T47D (cell line): Measurements from ENCODE around the gene ZIC2.
"Not testable (repeated sequence)": the region's sequence is repeated elsewhere in the genome, so short reads cannot be mapped to it uniquely, and the experiment has no call there.

ENCODE experiments used
- DNase-seq, 2 experiments: peaks; one replicate each; pipeline versions ENCODE4 v3.0.0 to v3.0.0-alpha.2; 2011 to 2012; ENCODE audit warnings: low read depth in 1 of 2, low spot score in 1 of 2
- JUND ChIP-seq: IDR thresholded peaks from 2 replicates; pipeline ENCODE4 v1.6.1; 2012; ENCODE audit warnings: low read depth
- in situ Hi-C: cut with HindIII; loops from 2 replicates; pipeline ENCODE4 v1.10.0; 2016; ENCODE audit warnings: low sequenced_read_pairs, low pct_unique_long_range_greater_than_20kb

ZIC2 gene

DNA sequence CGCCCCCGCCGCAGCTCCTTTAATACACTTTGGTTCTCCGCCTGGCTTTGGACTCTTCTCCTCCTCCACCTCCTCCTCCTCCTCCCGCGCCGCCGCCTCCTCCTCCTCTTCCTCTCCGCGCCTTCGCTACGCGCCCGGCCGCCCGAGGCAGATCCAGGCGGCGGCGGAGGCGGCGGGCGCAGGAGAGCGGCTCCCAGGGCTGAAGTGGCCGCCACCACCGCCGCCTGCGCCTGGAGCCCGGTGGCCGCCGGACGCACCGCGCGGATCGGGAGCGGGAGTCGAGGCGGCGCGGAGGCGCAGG lies at the start of gene ZIC2:
Gene ZIC2, plus strand, starts transcription at position 50 of the 301 bp plus-strand sequence. CDS start 281 bp downstream, outside the sequence.
- peak in 1 of 2 experiments; percentile 82 for DNase-seq
- no peak for TF ChIP-seq JUND
- in situ Hi-C loops: no loop called here

DNA sequence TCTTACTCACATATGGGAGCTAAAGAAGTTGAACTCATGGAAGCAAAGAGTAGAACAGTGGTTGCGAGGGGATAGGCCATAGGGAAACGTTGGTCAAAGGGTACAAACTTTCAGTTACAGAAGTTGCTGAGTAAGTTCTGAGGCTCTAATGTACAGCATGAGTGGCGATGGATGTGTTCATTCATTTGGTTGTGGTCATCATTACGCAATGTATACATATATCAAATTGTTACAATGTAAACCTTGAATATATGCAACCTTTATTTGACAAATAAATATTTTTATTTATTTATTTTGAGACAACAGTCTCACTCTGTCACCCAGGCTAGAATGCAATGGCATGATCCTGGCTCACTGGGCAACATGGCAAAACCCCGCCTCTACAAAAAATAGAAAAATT lies 48.7 kb upstream of the ZIC2 start:
- in situ Hi-C loops: no loop called here
- DNase-seq: no peak
- no peak for TF ChIP-seq JUND

GRCh38 chr13:99935772-99936171 lies 45.8 kb upstream of the ZIC2 start:
- TF ChIP-seq JUND: no peak
- in situ Hi-C loops: no loop called here
- DNase-seq: no peak

DNA sequence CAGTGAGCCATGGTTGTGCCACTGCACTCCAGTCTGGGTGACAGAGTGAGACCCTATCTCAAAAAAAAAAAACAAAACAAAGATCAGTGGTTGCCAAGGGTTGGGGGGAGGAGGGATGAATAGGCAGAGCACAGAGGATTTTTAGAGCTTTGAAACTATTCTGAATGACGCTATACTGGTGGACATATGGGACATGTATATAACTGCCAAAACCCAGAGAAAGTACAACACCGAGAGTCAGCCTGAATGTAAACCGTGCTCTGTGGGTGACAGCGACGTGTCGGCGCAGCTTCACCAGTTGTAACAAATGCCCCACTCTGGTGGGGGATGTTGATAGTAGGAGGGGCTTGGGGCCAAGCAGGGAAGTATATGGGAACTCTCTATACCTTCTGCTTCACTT lies 42.9 kb upstream of the ZIC2 start:
- no peak for TF ChIP-seq JUND

GRCh38 chr13:99941086-99941485 lies 40.5 kb upstream of the ZIC2 start:
- peak in 1 of 2 experiments; percentile 35 for DNase-seq
- in situ Hi-C loops: no loop called here
- TF ChIP-seq JUND: no peak

More for the DNA sequence above, 42.9 kb upstream of the ZIC2 start:
- in situ Hi-C loops: no loop called here
- DNase-seq: no peak

DNA sequence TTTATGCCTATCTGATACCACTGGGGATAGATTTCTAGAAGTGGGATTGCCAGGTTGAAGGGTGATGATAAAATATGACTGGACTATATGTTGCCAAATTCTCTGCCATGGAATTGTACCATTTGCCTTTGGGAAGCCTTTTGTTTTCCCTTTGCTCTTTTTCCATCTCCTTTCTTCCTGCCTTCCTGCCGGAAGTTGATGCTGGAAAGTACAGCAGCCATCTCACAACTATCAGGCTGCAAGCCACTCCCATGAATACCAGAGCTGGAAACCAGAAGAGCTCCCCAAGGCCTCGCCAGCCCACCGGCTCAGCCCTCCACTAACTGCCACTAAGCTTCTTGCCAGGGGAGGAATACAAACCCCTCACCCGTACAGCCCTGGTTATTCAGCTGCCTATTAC lies 39.7 kb upstream of the ZIC2 start:
- DNase-seq: no peak
- in situ Hi-C loops: no loop called here
- no peak for TF ChIP-seq JUND

DNA sequence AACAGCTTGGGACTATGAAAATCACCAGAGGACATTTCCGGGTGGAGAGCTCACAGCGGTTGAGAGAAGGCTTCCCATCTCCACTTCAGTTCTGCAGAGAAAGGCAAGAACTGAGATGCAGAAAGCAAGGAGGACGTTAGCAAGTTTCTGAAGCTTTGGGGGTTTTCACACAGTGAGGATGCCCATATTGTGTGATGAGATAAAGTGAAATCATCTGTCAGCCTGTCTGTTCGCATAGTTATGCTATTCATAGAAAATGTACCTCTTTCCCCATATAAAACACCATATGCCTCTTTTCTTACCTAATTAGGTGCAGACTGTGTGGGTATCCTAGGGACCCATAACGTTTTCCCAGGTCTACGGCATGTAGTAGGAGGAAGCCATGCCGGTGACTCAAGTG lies 37.5 kb upstream of the ZIC2 start:
- DNase-seq: no peak
- in situ Hi-C loops: no loop called here
- TF ChIP-seq JUND: no peak

DNA sequence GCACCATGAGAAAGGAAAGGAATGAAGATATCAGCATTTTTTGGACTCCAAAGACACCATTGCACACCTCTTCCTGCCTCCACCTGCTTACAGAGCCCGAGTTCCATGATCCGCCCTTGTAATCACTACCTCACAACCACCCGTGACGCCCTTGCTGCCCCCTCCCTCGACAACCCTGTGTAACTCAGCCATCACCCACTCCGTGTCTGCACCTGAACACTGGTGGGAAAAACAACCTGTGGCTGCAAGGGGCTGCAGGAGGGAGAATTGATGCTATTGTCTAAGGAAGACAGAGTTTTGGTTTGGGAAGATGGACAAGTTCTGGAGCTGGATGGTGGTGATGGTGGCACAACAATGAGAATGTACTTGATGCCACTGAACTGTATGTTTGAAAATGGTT lies 37.0 kb upstream of the ZIC2 start:
- in situ Hi-C loops: no loop called here
- DNase-seq: no peak
- TF ChIP-seq JUND: no peak

DNA sequence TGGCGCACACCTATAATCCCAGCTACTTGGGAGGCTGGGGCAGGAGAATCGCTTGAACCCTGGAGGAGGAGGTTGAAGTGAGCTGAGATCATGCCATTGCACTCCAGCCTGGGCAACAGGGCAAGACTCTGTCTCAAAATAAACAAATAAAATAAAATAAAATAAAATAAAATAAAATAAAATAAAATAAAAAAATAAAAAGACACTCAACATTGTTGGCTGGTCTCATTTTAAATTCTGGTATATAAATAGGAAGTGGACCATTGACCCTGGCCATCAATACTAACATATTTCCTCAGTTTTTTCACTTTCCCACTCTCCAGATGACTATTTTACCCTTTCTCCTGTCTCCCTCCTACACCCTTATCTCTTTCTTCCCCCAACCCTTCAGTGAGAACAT lies 36.1 kb upstream of the ZIC2 start:
- in situ Hi-C loops, DNase-seq: not testable (repeated sequence)

GRCh38 chr13:99947666-99948065 lies 33.9 kb upstream of the ZIC2 start:
- TF ChIP-seq JUND: no peak
- in situ Hi-C loops: no loop called here
- no peak for DNase-seq

GRCh38 chr13:99948411-99948810 lies 33.2 kb upstream of the ZIC2 start:
- in situ Hi-C loops: no loop called here
- TF ChIP-seq JUND: no peak
- no peak for DNase-seq

DNA sequence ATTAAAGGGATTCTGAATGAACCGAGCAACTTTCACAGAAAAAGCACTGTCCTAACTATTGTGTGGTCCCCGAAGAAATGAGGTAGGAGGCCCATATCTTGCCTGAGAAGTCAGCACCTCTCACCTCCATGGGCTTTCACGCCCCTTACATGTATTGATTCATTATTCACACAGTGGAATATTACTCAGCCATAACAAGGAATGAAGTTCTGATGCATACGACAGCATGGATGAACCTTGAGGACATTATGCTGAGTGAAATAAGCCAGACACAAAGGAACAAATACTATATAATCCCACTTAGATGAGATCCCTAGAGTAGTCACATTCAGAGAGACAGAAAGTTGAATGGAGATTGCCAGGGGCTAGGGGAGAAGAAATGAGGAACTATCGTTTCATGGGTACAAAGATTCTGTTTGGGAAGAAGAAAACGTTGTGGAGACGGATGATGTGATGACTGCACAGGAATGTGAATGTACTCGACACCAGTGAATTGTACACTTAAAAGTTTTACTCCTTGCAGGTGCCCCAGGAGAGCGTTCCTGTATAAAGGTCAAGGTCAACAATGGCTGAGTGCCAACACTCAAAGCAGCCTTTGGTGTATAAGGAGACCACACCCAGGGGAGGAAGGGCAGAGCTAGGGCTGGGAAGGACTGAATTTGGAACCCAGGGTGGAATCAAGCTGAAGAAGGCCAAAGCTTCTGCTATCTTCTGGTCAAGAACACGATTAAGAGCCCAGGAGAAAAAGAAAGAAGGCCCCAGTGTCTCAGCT lies 32.5 kb upstream of the ZIC2 start:
- no peak for DNase-seq
- TF ChIP-seq JUND: no peak
- in situ Hi-C loops: no loop called here

DNA sequence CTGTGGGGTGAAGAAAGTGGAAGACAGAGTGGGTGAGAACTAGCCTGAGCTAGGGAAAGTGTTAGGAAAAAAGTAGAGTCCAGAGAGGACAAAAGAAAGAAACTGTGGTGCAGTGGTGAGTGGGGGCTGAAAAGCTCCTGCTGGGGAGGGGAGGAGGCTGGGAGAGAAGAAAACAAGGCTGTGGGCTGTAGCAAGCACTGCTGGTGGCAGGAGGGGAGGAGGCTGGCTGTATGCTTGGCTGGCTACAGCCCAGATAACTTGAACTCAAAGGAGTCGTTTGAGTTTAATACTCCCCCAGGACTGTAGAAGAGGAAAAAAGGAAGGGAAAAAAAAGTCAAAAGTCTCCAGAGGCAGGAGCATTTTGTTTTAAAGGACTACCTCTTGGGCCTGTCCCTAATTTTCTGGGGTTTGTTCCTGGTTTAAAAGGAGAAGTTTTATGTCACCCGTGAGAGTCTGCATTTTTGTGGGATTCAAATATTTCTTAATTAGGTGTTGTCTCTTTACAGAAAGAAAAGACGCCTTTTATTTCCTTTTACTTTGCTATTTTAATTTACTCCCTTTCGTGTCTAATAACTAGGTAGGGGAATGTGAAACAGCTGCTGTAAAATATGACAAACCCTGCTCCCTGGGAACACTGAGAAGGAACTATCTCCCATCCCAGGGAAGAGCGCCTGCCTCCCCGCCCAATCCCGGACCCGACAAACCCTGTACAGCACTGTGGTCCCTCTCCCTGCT lies 31.7 kb upstream of the ZIC2 start:
- no peak for TF ChIP-seq JUND
- in situ Hi-C loops: no loop called here
- no peak for DNase-seq

GRCh38 chr13:99951666-99952065 lies 29.9 kb upstream of the ZIC2 start:
- in situ Hi-C loops: not testable (repeated sequence)

More at GRCh38 chr13:99951666-99952065, 29.9 kb upstream of the ZIC2 start:
- DNase-seq: not testable (repeated sequence)
